HG02885 (cell line): Measurements from ENCODE around the gene SFTPD.

Experiments used
- ATAC-seq: cut with Tn5 transposase; IDR thresholded peaks from one replicate; pipeline ENCODE4 v1.9.1; 2021; ENCODE audit warnings: mild to moderate bottlenecking; ENCODE audit not compliant: unreplicated experiment, poor library complexity

SFTPD gene

DNA sequence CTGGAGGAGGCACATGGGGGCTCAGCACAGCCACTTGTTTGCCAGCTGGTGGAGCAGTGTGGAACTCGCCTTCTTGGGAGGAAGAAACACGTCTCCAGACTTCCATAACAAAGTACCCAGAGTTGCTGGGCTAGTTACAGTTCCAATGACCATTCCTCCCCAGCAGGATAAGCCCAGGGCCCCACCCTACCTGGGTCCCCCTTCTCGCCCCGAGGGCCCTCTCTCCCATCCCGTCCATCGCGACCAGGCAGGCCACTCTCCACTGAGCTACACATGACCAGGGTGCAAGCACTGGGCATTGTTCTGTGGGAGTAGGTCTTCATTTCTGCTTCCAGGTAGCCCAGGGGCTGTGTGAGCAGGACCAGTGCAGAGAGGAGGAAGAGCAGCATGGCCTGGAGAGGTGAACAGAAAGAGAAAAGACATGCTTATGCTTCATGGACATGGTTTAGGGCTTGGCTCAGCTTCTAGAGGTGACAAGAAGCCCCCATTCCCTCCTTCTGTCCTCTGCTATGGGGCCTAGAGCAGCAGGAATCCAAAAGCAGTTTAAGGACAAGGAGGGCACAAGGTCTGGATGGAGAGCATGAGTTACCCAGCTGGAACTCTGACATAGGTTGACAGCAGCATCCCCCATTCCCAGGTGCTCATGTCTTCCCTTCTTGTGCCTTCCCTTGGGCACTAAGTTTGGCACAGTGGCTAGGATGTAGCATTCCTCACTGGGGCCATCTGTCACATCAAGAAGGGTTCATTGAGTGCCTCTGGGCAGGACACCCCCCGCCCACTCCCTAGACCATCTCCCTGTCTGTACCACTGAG is 2.4 kb downstream of the SFTPD start:
- ATAC-seq = no peak

DNA sequence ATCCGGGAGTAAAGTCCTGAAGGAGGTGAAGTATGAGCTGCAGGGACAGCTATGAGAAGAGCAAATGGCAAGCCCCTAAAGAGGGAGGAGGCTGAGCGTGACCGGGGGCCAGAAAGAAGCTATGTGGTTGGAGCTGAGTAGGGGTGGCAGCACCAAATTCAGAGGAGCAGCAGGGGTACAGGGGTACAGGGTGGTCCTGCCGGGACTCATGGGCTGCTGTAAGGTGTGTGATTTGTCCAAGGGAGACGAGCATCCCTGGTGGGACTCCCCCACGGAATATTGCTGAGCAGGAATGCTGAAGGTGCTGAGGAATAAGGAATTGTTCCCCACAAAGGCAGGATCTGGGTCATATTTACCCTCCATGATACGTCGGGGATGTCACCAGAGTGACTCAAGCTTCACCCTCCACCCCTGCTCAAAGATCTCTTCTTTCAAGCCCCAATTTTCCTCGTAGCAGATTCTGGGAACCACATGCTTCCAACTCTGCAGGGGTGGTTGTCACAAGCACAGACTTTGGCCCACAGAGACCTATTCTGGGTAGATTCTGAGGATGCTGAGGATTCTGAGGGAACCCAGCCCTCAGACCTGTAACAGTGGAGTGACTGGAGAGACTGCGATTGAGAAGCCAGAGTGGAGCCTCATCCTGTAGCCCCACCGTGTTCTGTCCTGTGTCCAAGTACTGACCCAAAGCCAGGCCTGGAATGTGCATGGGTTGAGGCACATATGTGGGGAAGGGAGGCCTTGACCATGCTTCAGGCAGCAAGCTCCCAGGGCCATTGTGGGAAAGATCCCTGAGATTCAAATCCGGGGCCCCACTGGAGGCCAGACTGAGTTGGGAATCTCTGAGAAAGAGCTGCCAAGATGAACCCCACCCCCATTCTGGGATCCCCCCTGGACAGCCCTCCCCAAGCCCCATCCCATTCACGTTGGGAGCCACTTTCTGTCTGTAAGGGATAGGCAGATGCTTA is 4.2 kb downstream of the SFTPD start:
- ATAC-seq = no peak

DNA sequence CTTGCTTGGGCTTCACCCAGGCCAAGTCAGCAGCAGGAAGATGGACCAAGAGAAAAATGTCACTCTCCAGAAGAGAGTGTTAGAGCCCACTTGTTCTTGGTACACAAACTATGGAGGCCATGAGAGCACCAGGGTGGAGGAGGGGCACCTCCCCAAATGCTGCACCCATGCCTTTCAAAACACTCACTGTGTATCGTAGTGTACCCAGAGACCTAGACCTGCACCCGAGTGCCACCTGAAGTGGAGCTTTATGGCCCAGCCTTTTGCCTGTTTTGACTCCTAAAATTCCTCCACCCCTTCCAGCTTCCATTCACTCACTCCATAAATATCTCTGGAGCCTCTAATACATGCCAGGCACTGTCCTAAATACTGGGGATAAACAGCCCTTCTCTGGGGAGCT is 5.0 kb downstream of the SFTPD start:
- no peak for ATAC-seq

DNA sequence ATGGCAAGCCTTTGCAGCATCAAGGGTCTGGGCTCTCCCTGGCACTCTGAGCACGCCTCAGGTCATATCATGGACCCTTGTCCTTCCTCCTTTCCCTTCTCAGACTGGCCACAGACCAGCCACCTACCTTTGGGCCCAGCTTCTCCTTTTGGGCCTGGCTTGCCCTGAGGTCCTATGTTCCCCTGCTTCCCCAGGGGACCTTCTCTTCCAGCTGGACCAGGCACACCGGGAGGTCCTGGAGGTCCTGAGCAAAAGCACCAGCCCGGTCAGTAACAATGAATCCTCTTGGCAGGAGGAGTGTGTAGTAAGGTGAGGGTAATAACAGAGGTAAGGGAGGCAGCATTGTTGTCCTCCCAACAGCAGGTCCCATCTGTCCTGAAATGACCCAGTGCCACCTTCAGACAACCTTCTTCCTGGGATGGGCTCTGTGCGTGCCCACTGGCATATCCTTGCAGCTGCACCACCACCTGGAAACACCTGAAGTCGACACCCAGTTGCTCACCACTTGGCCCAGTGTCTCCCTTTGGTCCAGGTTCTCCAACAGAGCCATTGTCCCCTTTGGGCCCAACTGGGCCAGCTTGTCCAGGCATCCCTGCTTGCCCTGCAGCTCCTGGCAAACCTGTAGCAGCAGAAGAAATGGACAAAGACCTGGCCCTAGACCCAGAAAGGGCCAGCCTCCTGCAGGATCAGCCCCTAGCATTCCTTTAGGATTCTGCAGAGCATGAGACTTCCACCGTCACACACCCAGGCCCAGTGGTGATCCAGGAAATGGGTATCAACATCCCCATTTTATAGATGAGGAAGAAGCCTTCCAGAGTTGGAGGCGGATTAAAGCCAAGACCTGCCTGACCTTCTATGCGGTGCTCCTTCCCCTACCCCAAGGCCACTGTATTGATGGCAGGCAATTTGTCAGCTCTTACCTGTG is 6.4 kb downstream of the SFTPD start:
- no peak for ATAC-seq

DNA sequence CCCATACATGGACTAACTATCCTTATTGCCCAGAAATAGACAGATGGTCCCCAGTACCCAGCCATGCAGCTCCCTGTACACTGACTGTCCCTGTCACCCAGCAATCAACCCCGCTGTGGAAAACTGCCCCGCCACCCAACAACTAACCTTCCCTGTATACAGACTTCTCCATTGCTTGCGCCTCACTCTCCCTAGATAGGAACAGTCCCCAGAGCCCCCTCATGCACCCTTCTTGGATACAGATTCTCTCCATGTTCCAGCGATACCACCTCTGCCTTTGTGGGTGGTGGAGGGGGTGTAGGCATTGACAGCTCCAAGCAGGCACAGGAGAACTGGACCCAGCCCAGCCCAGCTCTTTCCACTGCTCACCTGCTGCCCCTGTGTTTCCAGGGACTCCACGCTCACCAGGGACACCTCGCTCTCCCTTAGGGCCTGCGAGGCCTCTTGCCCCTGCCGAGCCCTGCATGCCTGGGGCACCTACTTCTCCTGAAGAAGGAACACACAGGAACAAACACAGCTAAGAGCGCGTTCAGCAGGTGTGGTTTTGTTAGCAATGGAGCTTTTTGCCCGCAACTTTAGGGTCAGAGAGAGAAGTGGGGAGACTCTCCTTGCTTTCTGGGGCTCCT is 7.2 kb downstream of the SFTPD start:
- no peak for ATAC-seq

DNA sequence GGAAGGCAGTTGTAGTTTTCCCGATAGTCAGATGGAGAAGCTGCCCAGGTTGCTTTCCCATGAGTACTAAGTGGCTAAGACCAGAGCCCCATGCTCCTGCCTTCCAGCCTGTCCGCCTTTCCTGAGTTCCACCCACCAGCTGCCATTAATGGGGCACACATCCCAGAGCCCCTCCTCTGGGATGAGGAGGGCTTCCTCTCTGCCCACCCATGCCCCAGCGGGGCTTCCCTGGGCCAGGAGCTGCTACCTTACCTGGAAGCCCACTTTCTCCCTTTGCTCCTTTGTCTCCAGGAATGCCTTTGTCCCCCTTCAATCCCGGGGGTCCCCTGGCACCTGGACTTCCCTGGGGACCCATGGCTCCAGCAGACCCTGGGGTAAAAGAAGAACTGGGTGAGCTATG is 7.8 kb downstream of the SFTPD start:
- no peak for ATAC-seq

DNA sequence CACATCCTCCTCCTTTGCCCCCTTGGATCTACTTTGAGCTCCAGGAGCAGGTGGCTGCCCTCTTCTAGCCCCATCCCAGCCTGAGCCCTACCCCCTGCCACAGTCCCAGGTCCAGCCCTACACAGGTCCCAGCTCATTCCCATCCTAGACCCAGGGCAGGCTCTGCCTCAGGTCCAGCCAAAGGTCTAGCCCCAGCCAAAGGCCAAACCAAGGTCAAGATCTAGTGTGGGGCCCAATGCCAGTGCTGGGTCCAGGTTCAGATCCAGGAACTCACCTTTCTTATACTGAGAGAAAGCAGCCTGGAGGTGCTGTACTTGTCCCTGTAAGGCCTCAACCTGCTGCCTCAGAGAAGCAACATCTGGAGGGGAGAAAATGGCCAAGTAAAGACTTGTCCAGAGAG is 8.5 kb downstream of the SFTPD start:
- no peak for ATAC-seq

DNA sequence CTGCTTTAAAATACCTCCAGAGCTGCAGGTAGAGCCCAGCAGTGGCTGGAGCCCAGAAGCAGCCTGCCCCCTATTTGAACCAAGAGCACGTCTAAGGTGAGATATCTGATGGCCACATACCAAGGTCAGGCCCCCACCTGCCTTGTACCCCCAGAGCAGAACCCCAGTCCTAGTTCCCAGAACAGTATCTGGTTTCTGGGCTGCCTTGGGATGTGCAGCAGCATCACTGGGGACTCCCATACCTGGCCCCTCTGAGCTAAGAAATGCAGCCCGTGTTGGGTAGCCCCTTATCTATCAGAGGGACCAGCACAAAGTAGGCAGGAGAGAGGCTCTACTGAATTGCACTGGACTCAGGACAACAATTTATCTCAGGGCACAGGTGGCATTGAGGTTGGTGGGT is 8.9 kb downstream of the SFTPD start:
- no peak for ATAC-seq

DNA sequence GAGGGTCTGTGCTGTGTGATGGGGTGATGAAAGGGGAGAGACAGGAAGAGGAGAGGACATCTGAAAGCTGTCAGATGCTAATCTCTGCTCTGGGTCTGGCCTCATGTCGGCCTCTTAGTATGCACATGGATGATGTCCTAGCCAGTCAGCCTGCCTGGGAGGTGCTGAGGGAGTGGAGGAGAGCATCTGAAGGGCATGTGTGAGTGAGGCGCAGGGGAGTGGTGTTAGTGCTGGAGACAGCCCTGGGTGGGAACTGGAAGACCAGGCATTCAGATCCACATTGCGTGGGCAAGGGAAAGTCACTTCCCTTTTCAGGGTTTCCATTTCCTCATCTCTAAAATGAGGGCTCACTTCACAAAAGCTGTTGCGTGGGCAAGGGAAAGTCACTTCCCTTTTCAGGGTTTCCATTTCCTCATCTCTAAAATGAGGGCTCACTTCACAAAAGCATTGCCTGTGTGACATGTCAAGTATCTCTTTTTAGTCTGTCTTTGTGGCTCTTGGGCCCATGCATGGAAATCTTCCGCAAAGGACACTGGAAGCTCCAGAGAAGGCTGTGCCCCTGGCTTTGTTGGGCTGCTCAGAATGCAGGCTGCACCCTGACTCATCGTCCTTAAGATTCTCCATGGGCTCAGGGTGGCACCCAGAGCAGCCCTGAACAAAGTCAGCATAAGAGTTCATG is 10.0 kb downstream of the SFTPD start:
- peak; percentile 87 for ATAC-seq

DNA sequence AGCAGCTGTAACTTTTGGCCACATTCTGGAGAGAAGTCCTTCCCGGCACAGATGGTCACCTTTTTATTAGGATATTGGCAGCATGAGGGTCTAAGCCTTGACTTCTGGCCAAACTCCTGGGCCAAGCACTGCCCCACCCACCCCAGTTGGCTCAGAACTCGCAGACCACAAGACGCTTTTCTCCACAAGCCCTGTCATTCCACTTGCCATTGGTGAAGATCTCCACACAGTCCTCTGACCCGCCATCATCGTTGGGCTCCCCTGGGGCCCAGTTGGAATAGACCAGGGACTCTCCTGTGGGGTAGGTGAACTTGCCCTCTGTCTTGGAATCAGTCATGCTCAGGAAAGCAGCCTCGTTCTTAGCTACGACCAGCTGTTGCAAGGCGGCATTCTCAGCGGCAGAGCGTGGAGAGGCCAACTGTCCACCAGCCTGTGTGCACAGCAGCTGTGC is 11.2 kb downstream of the SFTPD start:
- no peak for ATAC-seq

DNA sequence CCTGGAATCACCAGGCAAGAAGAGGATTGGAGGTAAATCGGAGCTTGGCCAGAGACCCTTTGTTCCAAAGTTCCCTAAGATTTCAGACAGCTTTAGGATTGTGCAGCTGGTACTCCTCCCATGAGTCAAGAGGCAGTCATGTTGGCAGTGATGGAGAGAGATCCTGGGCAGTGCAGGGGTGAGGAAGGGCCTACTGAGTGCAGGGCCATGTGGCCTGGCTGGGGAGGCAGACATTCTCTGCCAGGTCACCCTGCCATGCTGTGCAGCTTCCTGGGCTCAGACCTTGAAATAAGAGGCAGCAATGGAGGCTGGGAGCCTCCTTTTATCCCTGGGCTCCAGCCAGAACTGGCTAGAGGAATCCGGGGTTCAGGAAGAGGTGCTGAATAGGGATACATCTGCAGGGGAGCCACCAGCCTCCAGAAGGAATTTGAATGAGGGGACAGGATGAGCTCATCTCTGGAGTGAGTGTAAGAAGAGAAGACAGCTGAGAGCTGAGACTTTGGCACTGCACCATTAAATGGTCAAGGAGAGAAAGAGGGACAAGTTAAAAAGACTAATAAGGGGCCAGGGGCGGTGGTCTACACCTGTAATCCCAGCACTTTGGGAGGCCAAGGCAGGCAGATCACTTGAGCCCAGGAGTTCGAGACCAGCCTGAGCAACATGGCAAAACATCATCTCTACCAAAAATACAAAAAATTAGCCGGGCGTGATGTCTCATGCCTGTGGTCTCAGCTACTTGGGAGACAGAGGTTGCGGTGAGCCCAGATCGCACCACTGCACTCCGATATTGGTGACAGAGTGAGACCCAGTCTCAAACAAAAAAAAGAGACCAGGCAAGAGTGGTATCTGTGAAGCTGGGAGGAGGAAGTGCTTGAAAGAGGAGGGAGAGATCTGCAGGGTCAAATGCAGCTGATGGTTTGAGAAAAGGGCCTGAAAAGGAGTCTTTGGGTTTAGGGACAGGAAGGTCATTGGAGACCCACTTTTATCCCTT is 12.0 kb downstream of the SFTPD start:
- ATAC-seq = no peak

DNA sequence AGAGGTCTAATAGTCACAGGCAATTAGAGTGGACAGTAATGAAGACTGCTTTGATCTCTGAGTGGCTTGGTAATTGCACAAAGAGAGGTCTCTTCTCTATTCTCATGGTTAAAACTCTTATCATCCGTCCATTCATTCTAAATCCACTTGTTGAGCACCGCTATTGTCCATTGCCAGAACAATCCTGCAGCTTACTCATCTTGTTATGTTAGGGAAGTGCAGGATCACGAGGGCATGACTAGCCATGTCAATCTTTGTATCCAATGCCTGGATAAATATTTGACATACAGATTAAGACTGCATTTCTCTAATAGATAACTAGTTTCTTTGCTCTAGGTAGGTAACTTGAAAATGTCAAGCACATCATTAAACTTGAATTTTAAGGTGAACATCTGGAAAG is 14.9 kb downstream of the SFTPD start:
- no peak for ATAC-seq

DNA sequence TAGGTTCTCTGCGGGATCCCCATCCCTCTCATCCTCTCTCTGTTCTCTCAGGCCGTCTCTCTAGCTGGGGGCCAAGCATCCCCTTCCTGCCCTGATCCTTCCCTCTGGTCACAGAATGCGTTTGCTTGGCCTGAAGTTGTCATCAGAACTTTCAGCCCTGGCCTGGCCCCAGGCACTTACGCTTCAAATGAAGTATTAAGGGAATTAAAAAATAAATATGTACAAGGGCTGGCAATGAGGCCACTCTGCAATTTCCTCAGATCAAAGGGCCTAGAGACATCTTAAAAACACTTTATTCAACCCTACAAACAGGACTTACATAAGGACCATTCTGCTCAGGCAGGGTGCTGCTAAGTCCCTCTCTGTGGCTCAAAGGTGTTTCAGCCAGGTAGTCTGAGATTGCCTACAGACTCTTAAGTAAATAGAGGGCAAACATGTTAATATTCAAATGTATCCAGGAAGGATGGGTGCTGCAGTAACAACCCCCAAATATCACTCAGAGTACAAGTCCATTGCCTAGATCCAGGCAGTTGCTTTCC is 16.0 kb downstream of the SFTPD start:
- no peak for ATAC-seq

DNA sequence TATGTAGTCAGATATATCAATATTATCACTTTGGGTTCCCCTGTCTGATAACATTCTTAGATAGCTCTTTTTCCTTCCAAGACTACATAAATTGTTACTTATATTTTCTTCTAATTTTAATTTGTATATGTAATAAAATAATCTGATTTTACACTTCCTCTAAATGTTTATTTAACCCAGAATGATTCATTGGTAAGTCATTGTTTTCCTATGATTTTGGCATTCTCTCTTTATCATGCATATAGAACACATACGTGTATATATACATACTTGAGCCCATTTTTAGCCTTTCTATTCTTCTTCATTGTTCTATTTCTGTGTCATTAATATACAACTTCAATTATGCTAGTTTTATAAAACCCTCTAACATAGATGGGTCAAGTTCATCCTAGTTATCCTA is 16.6 kb downstream of the SFTPD start:
- ATAC-seq = no peak

DNA sequence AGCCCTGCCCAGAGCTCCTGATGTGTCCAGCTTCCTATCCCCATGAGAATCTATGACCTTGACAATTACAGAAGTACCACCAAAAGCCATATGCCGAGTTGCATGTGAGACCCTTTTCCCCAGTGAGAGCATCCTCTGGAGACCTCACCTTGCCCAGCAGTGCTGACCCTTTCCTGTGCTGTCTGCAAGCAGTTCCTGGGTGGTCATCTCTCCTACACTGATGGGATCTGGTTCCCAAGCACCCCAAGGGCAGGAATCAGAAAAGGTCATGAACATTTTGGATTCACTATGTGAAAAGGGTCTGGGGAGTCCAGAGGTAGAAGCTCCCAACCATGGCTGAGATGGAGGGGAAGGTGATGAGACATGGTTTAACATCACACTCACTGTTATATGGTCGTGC is 18.2 kb downstream of the SFTPD start:
- no peak for ATAC-seq

DNA sequence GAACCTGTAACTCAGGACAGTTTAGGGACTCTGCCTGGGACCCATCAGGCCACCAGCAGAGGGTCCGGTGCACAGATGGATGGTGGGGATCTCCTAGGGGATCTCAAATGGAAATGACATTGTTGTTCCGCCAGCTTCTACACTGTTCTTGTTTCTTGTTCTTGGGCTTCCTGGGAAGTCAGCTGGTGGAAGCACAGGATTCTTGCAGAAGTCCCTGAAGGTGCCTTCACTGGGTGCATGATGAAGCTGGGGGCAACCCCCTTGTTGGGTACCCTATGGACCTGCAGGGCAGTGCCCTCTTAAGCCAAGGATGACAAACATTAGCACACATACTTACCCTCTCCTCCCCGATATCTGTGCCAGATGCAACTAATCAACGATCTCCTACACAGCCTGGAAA is 18.6 kb downstream of the SFTPD start:
- no peak for ATAC-seq

DNA sequence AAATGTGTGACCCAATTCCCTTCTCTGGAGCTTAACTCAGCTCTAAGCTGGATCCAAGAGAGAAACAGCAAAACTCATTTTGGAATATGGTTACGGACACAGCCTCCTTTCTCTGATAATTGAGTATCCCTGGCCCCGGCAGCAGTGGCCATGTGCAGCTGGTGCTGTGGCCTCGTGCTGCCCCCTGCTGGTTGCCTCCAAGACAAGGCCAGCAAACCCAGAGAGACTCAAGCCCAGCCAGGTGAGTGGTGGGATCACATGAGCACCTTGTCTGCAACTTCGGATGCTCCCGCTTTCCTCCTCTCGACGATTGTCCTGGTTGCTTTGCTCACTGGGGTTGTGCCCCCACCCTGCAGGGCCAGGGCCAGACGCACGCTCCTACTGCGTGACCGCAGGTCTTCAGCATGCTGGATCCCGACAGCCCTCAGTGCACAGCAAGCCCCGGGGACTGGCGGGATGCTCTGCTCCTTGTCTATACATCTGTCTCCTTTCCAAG is 19.4 kb downstream of the SFTPD start:
- peak; percentile 86 for ATAC-seq
